ENCODE measurements around the gene PTPRD.
"Not testable (repeated sequence)": the region's sequence is repeated elsewhere in the genome, so short reads cannot be mapped to it uniquely, and the experiment has no call there.

PTPRD gene

GRCh38 chr9:8713811-8714165, 1899.0 kb downstream of the PTPRD start:
- Histone ChIP-seq H3K27ac (no peak overlapping the region), H3K36me3 (ENCODE audit: insufficient read depth, low read length) (no peaks in the 10 kb centered on the region), H3K4me3 (no peak overlapping the region), H3K9ac (ENCODE audit: insufficient read length) (no peak overlapping the region), H3K9me3 (ENCODE audit: low read depth, low read length) (no peaks in the 10 kb centered on the region)
- TF ChIP-seq POLR2AphosphoS5 (IDR thresholded peaks at IDR 0.05; ENCODE audit: borderline replicate concordance, low read depth, low read length), result no peak
- no peak for TF ChIP-seq FOXP2 (optimal IDR thresholded peaks at IDR 0.05; ENCODE audit: control extremely low read depth, extremely low read length, insufficient read depth)
- no peak for TF ChIP-seq EZH2 (IDR thresholded peaks at IDR 0.05)
- DNase-seq (ENCODE audit: low read depth, low spot score), result no peak

- Histone ChIP-seq H3K27ac (no peak overlapping the region), H3K9ac (ENCODE audit: insufficient read length) (no peak overlapping the region), H3K4me3 (no peak overlapping the region), H3K9me3 (ENCODE audit: low read depth, low read length) (no peaks in the 10 kb centered on the region), H3K36me3 (ENCODE audit: insufficient read depth, low read length) (no peaks in the 10 kb centered on the region)
- TF ChIP-seq EZH2 (IDR thresholded peaks at IDR 0.05) (no peak), POLR2AphosphoS5 (IDR thresholded peaks at IDR 0.05; ENCODE audit: borderline replicate concordance, low read depth, low read length) (no peak), FOXP2 (optimal IDR thresholded peaks at IDR 0.05; ENCODE audit: control extremely low read depth, extremely low read length, insufficient read depth) (no peak)
- no peak for DNase-seq (ENCODE audit: low read depth, low spot score)
Observed at GRCh38 chr9:8713149-8713810, 1899.5 kb downstream of the PTPRD start.

GRCh38 chr9:8709731-8710130, 1903.1 kb downstream of the PTPRD start:
- no peak overlapping the region for H3K9ac ChIP-seq (ENCODE audit: insufficient read length)
- DNase-seq (ENCODE audit: low read depth, low spot score), result no peak
- no peak overlapping the region for H3K4me3 ChIP-seq
- no peak overlapping the region for H3K27ac ChIP-seq
- TF ChIP-seq POLR2AphosphoS5 (IDR thresholded peaks at IDR 0.05; ENCODE audit: borderline replicate concordance, low read depth, low read length) (no peak), FOXP2 (optimal IDR thresholded peaks at IDR 0.05; ENCODE audit: control extremely low read depth, extremely low read length, insufficient read depth) (no peak), EZH2 (IDR thresholded peaks at IDR 0.05) (no peak)
- no peaks in the 10 kb centered on the region for H3K9me3 ChIP-seq (ENCODE audit: low read depth, low read length)
- no peaks in the 10 kb centered on the region for H3K36me3 ChIP-seq (ENCODE audit: insufficient read depth, low read length)

- Histone ChIP-seq H3K9ac (ENCODE audit: insufficient read length) (no peak overlapping the region), H3K9me3 (ENCODE audit: low read depth, low read length) (no peaks in the 10 kb centered on the region), H3K4me3 (no peak overlapping the region), H3K36me3 (ENCODE audit: insufficient read depth, low read length) (no peaks in the 10 kb centered on the region), H3K27ac (no peak overlapping the region)
- no peak for TF ChIP-seq POLR2AphosphoS5 (IDR thresholded peaks at IDR 0.05; ENCODE audit: borderline replicate concordance, low read depth, low read length)
- no peak for TF ChIP-seq FOXP2 (optimal IDR thresholded peaks at IDR 0.05; ENCODE audit: control extremely low read depth, extremely low read length, insufficient read depth)
- TF ChIP-seq EZH2 (IDR thresholded peaks at IDR 0.05), result no peak
- DNase-seq (ENCODE audit: low read depth, low spot score), result no peak
Observed at GRCh38 chr9:8708728-8709127, 1904.1 kb downstream of the PTPRD start.

- Histone ChIP-seq H3K36me3 (ENCODE audit: insufficient read depth, low read length) (no peaks in the 10 kb centered on the region), H3K9me3 (ENCODE audit: low read depth, low read length) (no peaks in the 10 kb centered on the region), H3K4me3 (no peak overlapping the region), H3K27ac (no peak overlapping the region), H3K9ac (ENCODE audit: insufficient read length) (no peak overlapping the region)
- DNase-seq (ENCODE audit: low read depth, low spot score), result no peak
- no peak for TF ChIP-seq POLR2AphosphoS5 (IDR thresholded peaks at IDR 0.05; ENCODE audit: borderline replicate concordance, low read depth, low read length)
- TF ChIP-seq FOXP2 (optimal IDR thresholded peaks at IDR 0.05; ENCODE audit: control extremely low read depth, extremely low read length, insufficient read depth), result no peak
- no peak for TF ChIP-seq EZH2 (IDR thresholded peaks at IDR 0.05)
Observed at GRCh38 chr9:8706998-8707397, 1905.8 kb downstream of the PTPRD start.

- no peaks in the 10 kb centered on the region for H3K36me3 ChIP-seq (ENCODE audit: insufficient read depth, low read length)
- no peak for TF ChIP-seq POLR2AphosphoS5 (IDR thresholded peaks at IDR 0.05; ENCODE audit: borderline replicate concordance, low read depth, low read length)
- no peak for TF ChIP-seq EZH2 (IDR thresholded peaks at IDR 0.05)
- TF ChIP-seq FOXP2 (optimal IDR thresholded peaks at IDR 0.05; ENCODE audit: control extremely low read depth, extremely low read length, insufficient read depth), result no peak
Observed at GRCh38 chr9:8706531-8706930, 1906.3 kb downstream of the PTPRD start.

GRCh38 chr9:8705861-8706260, 1906.9 kb downstream of the PTPRD start:
- H3K9ac ChIP-seq (ENCODE audit: insufficient read length), result no peak overlapping the region
- no peak for TF ChIP-seq POLR2AphosphoS5 (IDR thresholded peaks at IDR 0.05; ENCODE audit: borderline replicate concordance, low read depth, low read length)
- no peak for TF ChIP-seq FOXP2 (optimal IDR thresholded peaks at IDR 0.05; ENCODE audit: control extremely low read depth, extremely low read length, insufficient read depth)
- TF ChIP-seq EZH2 (IDR thresholded peaks at IDR 0.05), result no peak
- DNase-seq (ENCODE audit: low read depth, low spot score), result no peak
- H3K27ac ChIP-seq, result no peak overlapping the region
- no peak overlapping the region for H3K4me3 ChIP-seq
- H3K9me3 ChIP-seq (ENCODE audit: low read depth, low read length), result no peaks in the 10 kb centered on the region
- H3K36me3 ChIP-seq (ENCODE audit: insufficient read depth, low read length), result no peaks in the 10 kb centered on the region

More at GRCh38 chr9:8706531-8706930, 1906.3 kb downstream of the PTPRD start:
- no peak overlapping the region for H3K9ac ChIP-seq (ENCODE audit: insufficient read length)
- H3K9me3 ChIP-seq (ENCODE audit: low read depth, low read length), result no peaks in the 10 kb centered on the region
- H3K27ac ChIP-seq, result no peak overlapping the region
- no peak for DNase-seq (ENCODE audit: low read depth, low spot score)
- no peak overlapping the region for H3K4me3 ChIP-seq

GRCh38 chr9:8703904-8704303, 1908.9 kb downstream of the PTPRD start:
- H3K27ac ChIP-seq, result no peak overlapping the region

GRCh38 chr9:8701904-8702303, 1910.9 kb downstream of the PTPRD start:
- Histone ChIP-seq H3K4me3 (no peak overlapping the region), H3K27ac (no peak overlapping the region), H3K9me3 (ENCODE audit: low read depth, low read length) (no peaks in the 10 kb centered on the region), H3K9ac (ENCODE audit: insufficient read length) (no peak overlapping the region), H3K36me3 (ENCODE audit: insufficient read depth, low read length) (no peaks in the 10 kb centered on the region)
- DNase-seq (ENCODE audit: low read depth, low spot score), result no peak
- no peak for TF ChIP-seq POLR2AphosphoS5 (IDR thresholded peaks at IDR 0.05; ENCODE audit: borderline replicate concordance, low read depth, low read length)
- TF ChIP-seq EZH2 (IDR thresholded peaks at IDR 0.05), result no peak
- TF ChIP-seq FOXP2 (optimal IDR thresholded peaks at IDR 0.05; ENCODE audit: control extremely low read depth, extremely low read length, insufficient read depth), result no peak

More at GRCh38 chr9:8703904-8704303, 1908.9 kb downstream of the PTPRD start:
- Histone ChIP-seq H3K9me3 (ENCODE audit: low read depth, low read length) (no peaks in the 10 kb centered on the region), H3K4me3 (no peak overlapping the region), H3K36me3 (ENCODE audit: insufficient read depth, low read length) (no peaks in the 10 kb centered on the region), H3K9ac (ENCODE audit: insufficient read length) (no peak overlapping the region)
- no peak for DNase-seq (ENCODE audit: low read depth, low spot score)
- no peak for TF ChIP-seq FOXP2 (optimal IDR thresholded peaks at IDR 0.05; ENCODE audit: control extremely low read depth, extremely low read length, insufficient read depth)
- no peak for TF ChIP-seq POLR2AphosphoS5 (IDR thresholded peaks at IDR 0.05; ENCODE audit: borderline replicate concordance, low read depth, low read length)

- not testable (repeated sequence) for H3K27ac ChIP-seq; H3K36me3 ChIP-seq (ENCODE audit: insufficient read depth, low read length); H3K4me3 ChIP-seq; H3K9me3 ChIP-seq (ENCODE audit: low read depth, low read length); H3K9ac ChIP-seq (ENCODE audit: insufficient read length); DNase-seq (ENCODE audit: low read depth, low spot score)
Observed at GRCh38 chr9:8697565-8697964, 1915.2 kb downstream of the PTPRD start.
